ENCODE data around the gene PLEKHO1.

DNA sequence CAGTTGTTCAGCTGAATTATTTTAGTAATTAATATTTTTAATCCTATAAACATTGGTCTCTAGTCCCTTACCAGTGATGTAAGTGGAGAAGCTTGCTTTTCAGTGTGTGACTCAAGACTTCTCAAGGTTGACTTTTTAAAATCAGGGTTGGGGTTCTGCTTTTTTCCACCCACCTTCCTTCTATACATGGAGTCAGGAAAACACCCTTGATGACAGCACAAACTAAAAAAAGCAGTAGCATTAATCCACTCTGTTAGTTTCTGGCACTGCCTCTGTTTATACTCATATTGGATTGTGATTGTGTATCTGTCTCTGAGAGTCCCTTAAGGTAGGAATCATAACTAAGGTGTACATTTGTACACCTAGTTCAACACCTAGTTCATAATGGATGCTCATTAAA, 8.3 kb upstream of the PLEKHO1 start:
- TF ChIP-seq, protein P1, sequence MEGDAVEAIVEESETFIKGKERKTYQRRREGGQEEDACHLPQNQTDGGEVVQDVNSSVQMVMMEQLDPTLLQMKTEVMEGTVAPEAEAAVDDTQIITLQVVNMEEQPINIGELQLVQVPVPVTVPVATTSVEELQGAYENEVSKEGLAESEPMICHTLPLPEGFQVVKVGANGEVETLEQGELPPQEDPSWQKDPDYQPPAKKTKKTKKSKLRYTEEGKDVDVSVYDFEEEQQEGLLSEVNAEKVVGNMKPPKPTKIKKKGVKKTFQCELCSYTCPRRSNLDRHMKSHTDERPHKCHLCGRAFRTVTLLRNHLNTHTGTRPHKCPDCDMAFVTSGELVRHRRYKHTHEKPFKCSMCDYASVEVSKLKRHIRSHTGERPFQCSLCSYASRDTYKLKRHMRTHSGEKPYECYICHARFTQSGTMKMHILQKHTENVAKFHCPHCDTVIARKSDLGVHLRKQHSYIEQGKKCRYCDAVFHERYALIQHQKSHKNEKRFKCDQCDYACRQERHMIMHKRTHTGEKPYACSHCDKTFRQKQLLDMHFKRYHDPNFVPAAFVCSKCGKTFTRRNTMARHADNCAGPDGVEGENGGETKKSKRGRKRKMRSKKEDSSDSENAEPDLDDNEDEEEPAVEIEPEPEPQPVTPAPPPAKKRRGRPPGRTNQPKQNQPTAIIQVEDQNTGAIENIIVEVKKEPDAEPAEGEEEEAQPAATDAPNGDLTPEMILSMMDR (IDR thresholded peaks at IDR 0.05) = no peak
- TF ChIP-seq, protein P2, sequence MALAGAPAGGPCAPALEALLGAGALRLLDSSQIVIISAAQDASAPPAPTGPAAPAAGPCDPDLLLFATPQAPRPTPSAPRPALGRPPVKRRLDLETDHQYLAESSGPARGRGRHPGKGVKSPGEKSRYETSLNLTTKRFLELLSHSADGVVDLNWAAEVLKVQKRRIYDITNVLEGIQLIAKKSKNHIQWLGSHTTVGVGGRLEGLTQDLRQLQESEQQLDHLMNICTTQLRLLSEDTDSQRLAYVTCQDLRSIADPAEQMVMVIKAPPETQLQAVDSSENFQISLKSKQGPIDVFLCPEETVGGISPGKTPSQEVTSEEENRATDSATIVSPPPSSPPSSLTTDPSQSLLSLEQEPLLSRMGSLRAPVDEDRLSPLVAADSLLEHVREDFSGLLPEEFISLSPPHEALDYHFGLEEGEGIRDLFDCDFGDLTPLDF (CRISPR knock-in tag; IDR thresholded peaks at IDR 0.05) = no peak
- no peak for TF ChIP-seq ELF4 (CRISPR knock-in tag; IDR thresholded peaks at IDR 0.05; ENCODE audit: low read depth)
- TF ChIP-seq, protein P3, sequence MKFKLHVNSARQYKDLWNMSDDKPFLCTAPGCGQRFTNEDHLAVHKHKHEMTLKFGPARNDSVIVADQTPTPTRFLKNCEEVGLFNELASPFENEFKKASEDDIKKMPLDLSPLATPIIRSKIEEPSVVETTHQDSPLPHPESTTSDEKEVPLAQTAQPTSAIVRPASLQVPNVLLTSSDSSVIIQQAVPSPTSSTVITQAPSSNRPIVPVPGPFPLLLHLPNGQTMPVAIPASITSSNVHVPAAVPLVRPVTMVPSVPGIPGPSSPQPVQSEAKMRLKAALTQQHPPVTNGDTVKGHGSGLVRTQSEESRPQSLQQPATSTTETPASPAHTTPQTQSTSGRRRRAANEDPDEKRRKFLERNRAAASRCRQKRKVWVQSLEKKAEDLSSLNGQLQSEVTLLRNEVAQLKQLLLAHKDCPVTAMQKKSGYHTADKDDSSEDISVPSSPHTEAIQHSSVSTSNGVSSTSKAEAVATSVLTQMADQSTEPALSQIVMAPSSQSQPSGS (CRISPR knock-in tag; IDR thresholded peaks at IDR 0.05; ENCODE audit: borderline replicate concordance, low read depth) = no peak
- TF ChIP-seq CBFB (CRISPR knock-in tag; IDR thresholded peaks at IDR 0.05; ENCODE audit: low read depth) = no peak
- no peak for TF ChIP-seq NR3C1 (CRISPR knock-in tag; conservative IDR thresholded peaks at IDR 0.05; ENCODE audit: low read depth)
- TF ChIP-seq, protein P4, sequence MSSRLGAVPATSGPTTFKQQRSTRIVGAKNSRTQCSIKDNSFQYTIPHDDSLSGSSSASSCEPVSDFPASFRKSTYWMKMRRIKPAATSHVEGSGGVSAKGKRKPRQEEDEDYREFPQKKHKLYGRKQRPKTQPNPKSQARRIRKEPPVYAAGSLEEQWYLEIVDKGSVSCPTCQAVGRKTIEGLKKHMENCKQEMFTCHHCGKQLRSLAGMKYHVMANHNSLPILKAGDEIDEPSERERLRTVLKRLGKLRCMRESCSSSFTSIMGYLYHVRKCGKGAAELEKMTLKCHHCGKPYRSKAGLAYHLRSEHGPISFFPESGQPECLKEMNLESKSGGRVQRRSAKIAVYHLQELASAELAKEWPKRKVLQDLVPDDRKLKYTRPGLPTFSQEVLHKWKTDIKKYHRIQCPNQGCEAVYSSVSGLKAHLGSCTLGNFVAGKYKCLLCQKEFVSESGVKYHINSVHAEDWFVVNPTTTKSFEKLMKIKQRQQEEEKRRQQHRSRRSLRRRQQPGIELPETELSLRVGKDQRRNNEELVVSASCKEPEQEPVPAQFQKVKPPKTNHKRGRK (CRISPR knock-in tag; IDR thresholded peaks at IDR 0.05; ENCODE audit: borderline replicate concordance) = no peak
- TF ChIP-seq, protein P5, sequence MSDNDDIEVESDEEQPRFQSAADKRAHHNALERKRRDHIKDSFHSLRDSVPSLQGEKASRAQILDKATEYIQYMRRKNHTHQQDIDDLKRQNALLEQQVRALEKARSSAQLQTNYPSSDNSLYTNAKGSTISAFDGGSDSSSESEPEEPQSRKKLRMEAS (CRISPR knock-in tag; IDR thresholded peaks at IDR 0.05) = no peak
- TF ChIP-seq, protein P6, sequence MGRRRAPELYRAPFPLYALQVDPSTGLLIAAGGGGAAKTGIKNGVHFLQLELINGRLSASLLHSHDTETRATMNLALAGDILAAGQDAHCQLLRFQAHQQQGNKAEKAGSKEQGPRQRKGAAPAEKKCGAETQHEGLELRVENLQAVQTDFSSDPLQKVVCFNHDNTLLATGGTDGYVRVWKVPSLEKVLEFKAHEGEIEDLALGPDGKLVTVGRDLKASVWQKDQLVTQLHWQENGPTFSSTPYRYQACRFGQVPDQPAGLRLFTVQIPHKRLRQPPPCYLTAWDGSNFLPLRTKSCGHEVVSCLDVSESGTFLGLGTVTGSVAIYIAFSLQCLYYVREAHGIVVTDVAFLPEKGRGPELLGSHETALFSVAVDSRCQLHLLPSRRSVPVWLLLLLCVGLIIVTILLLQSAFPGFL (CRISPR knock-in tag; IDR thresholded peaks at IDR 0.05; ENCODE audit: borderline replicate concordance) = no peak
- TF ChIP-seq JAZF1 (CRISPR knock-in tag; IDR thresholded peaks at IDR 0.05) = no peak
